GM21367 (cell line): ENCODE data around the gene CTTN.
"Not testable (repeated sequence)": the region's sequence is repeated elsewhere in the genome, so short reads cannot be mapped to it uniquely, and the experiment has no call there.

Experiments used
- ATAC-seq: cut with Tn5 transposase; IDR thresholded peaks from one replicate; pipeline ENCODE4 v1.9.1; 2021; ENCODE audit not compliant: unreplicated experiment

The CTTN gene

GRCh38 chr11:70448983-70449567 lies 50.7 kb downstream of the CTTN start:
- no peak for ATAC-seq

DNA sequence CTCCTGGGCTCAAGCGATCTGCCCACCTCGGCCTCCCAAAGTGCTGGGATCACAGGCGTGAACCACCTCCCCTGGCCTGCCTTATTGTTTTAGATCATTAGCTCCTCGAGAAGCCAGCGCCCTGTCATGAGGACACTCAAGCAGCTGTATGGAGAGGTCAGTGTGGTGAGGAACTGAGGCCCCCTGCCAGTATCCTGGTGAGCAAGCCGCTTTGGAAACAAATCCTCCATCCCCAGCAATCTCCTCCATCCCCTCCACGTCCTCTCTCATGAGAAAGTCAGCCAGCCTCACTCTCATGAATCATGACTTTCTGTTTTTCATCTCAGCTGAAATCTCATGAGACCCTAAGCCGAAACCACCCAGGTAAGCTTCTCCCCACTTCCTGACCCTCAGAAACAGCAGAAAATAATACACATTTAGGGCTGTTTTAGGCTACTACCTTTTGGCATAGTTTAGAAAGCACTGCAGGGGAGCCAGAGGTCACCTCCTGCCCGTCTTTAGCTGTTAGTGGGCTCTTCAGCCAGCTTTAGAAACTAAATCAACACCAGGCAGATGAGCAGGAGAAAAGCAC lies 56.0 kb downstream of the CTTN start:
- ATAC-seq = no peak

GRCh38 chr11:70454811-70455210 lies 56.5 kb downstream of the CTTN start:
- not testable (repeated sequence) for ATAC-seq

DNA sequence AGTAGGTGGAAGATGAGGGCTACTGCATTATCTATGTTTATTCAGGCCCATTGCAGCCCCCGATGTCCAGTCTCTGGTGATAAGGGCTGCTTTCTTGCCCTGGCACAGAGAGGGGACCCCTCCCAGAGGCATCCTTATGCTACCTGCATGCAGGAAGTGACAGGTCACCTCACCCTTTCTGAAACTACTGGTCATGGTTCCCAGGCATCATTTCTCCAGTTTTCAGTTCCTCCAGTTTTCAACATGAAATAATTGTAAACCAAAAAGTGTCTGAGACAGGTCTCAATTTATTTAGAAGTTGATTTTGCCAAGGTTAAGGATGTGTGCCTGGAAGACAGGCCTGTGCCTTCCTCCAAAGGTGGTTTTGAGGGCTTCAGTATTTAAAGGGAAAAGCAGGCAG lies 57.0 kb downstream of the CTTN start:
- no peak for ATAC-seq

DNA sequence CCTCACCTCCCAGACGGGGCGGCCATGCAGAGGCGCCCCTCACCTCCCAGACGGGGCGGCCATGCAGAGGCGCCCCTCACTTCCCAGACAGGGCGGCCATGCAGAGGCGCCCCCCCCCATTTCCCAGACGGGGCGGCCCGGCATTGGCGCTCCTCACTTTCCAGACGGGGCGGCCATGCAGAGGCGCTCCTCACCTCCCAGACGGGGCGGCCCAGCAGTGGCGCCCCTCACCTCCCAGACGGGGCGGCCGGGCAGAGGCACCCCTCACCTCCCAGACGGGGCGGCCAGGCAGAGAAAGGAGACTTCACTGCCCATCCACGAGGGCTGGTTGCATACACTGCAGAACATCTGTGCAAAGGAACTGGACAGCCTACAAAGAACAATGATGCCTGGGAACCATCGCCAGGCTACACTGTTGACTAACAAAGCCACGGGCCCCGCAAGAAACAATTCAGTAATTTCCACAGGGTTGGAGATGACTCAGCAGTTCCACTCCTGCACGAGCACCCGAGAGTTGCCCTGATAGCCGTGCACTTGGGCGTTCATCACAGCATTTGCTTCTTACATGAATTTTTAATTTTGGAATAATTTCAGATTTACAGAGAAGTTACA lies 58.7 kb downstream of the CTTN start:
- no peak for ATAC-seq

GRCh38 chr11:70458736-70459135 lies 60.4 kb downstream of the CTTN start:
- ATAC-seq = no peak

DNA sequence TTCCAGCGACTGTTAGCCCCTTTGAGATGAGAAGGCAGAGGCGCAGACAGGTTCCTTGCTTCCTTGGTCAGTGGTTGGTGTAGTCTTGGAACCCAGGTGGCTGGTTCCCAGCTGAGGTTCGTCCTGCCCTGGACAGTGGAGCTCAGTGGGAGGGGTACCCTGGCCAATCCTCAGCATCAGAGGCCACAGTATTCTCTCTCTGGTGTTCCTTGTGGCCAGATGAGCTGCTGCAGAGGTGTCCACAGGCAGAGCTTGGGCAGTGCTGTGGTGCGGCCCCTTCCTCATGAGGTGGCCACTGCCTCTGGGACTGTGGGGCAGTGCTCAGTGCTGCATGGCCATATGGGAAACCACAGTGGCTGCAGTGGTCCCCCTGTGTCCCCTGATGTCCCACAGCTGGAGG lies 61.8 kb downstream of the CTTN start:
- no peak for ATAC-seq

DNA sequence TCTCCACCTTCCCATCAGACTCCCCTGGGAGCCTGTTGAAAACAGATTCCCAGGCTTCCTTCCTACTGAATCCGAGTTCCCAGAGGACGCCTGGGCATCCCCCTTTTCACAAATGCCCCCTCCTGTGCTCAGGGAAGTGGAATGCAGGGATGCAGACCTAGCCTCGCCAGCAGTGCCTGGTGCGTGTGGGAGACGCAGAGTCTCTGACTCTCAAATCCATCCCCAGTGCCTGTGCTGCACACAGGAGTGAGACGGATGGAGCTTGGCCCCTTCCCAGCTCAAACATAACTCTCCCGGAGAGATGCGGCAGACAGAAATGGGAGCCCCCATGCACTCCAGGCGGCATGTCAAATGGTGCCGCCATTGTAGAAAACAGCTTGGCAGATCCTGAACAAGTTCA lies 62.6 kb downstream of the CTTN start:
- no peak for ATAC-seq

GRCh38 chr11:70462818-70463477 lies 64.6 kb downstream of the CTTN start:
- ATAC-seq = no peak

DNA sequence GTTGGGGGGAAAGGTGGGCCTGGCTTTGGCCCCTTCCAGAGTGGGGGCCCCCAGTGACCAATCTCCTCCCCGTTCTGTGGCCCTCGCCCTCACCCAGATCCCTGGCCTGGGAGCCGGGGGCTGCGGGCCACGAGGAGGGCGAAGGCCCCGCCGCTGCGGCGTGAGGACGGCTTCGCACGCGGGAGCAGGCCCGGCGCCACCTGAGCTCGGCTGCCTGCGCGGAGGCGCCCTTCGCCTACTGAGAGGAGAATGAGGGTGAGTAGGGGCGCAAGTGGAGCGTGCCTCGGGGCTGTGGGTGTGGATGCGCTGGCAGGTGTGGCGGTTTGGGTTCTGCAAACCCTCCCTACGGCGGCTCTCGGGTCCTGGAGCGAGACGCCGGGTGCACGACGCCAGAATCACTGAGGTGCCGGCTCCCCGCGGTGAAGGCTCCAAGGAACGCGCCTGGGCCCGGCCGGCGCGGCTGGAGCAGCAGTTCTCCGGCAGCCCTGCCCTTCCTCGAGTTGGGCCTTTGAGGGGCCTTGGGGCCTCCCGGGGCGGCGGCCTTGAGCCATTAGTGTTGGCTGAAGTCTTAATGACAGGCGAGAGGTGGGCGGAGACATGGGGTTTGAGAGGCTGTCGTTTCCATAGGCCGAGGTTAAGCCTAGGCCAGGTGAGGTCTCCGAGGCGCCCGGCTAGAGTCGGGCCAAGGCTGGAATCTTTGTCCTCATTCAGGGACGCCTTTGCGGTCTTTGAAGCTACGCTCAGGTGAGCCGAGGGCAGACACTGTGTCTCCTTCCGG lies 65.3 kb downstream of the CTTN start:
- no peak for ATAC-seq

- no peak for ATAC-seq
Measured at GRCh38 chr11:70464509-70465361, 66.4 kb downstream of the CTTN start.

DNA sequence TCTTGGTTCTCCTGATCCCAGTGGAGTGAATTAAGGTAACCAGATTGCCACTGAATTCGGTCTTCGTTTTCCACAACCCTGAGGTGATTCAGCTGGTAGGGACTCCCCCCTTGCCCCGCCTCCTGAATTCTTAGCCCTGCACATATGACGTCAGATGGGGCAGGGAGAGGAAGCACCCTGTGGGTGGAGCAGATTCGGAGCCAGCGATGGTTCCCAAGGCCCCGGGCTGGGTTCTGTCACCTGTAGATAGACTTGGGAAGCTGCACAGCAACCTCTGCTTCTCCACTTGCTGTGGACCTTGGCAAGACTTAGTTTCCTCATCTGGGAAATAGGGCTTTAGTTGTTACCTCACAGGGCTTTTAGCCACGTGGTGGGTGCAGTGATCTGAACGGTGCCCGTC lies 67.8 kb downstream of the CTTN start:
- no peak for ATAC-seq

DNA sequence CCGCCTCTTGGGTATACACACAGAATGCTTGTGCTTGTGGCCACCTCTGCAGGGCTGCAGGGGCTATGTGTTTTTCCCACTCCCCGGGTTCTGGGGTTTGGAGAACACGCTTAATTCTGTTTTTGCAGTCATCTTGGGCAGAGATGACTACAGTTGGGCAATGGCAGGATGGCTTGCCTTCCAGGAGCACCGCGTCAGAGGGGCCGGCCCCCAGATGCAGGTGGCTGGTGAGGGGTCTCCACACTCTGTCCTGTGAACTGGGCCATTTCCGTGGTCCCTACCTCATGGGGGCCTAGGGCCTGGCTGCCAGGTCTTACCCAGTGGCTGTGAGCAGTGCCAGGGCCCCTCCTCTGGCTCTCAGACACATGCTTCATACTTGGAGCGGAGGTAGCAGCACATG lies 68.3 kb downstream of the CTTN start:
- no peak for ATAC-seq

GRCh38 chr11:70467201-70468085 lies 69.1 kb downstream of the CTTN start:
- ATAC-seq = no peak

- no peak for ATAC-seq
Measured at GRCh38 chr11:70468256-70469195, 70.2 kb downstream of the CTTN start.

DNA sequence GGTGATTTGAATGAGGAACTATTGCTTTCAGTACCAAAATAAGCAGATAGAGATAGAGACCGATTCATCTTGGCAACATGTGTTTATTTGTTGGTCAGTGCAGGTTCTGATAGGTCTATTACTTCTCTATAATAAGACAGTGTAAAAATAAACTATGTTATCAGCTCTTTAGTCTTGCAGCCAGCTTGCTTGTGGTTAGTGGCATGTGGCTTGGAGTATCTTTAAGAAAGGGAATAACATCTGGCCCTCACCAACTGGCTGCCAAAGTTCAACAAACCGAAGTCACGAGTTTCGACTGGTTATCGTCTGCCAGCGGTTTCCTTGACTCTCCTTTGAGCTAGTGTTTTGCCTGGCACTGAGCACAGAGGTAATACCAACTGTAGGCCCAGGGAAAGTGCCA lies 71.8 kb downstream of the CTTN start:
- ATAC-seq = peak; percentile 66

GRCh38 chr11:70471254-70471653 lies 72.9 kb downstream of the CTTN start:
- ATAC-seq = no peak

DNA sequence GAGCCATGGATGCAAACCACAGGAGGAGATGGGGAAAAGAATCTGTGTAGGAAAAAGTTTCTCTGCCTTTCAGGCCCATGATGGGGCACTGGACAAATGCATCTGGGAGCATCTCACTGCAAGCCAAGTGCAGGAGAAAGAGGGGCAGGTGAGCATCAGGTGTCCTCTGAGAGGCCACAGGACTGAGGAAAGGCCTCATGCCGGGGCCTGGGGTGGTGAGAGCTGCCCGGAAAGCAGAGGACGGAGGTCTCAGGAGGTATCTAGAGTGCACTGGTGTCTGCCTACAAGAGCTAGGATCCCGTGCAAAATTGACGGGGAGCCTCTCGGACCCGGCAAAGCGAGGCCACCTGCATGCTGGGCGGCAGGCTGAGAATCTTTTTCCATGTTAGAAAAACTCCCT lies 73.9 kb downstream of the CTTN start:
- no peak for ATAC-seq
